ENCODE data around the gene ZNF124. TPM values are rescaled to one million over a fixed set of nuclear protein-coding genes. Genes with fewer than 3 reads are reported as not detected.

Gene ZNF124
- total and polyA plus RNA-seq, 2 of the 8 experiments (the other 6 are each of a cell fraction or from before 2014, with no cell fraction given) = 4.6 to 39.9 TPM

DNA sequence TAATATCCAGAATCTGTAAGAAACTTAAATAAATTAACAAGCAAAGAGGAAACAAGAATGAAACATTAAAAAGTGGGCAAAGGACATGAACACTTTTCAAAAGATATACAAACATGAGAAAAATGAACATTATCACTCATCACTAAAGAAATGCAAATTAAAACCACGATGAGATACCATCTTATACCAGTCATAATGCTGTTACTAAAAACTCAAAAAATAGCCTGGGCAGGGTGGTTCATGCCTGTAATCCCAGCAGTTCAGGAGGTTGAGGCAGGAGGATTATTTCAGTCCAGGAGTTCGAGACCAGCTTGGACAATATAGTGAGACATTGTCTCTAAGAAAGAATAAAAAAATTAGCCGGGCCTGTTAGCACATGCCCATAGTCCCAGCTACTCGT lies 6.1 kb downstream of the ZNF124 start (continued):
- TF ChIP-seq CEBPB (IDR thresholded peaks at IDR 0.05; ENCODE audit: low read depth, low read length) = no peak
- no peak for TF ChIP-seq CHD2 (IDR thresholded peaks at IDR 0.05; ENCODE audit: low read length)
- TF ChIP-seq SP2 (IDR thresholded peaks at IDR 0.05; ENCODE audit: low read length) = no peak
- TF ChIP-seq, protein P1, sequence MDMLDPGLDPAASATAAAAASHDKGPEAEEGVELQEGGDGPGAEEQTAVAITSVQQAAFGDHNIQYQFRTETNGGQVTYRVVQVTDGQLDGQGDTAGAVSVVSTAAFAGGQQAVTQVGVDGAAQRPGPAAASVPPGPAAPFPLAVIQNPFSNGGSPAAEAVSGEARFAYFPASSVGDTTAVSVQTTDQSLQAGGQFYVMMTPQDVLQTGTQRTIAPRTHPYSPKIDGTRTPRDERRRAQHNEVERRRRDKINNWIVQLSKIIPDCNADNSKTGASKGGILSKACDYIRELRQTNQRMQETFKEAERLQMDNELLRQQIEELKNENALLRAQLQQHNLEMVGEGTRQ (IDR thresholded peaks at IDR 0.05; ENCODE audit: low read length) = no peak
- no peak for TF ChIP-seq TAF7 (optimal IDR thresholded peaks at IDR 0.05; ENCODE audit: borderline replicate concordance, low read depth, low read length)
- TF ChIP-seq CBX5 (IDR thresholded peaks at IDR 0.05; ENCODE audit: low read depth, low read length) = no peak
- TF ChIP-seq SUZ12 (IDR thresholded peaks at IDR 0.05; ENCODE audit: low read length) = no peak
